Mammary epithelial cell (primary cell): ENCODE measurements around the gene ERG28.

ENCODE experiments used
- CTCF ChIP-seq, 2 donors: IDR thresholded peaks in 1 of 2; conservative IDR thresholded peaks in 1 of 2; 2 replicates each; pipeline ENCODE4 v1.5.1; 2011 to 2012; ENCODE audit warnings: inconsistent platforms in 2 of 2, low read length in 2 of 2, mild to moderate bottlenecking in 2 of 2, control low read depth in 1 of 2, low read depth in 1 of 2; ENCODE audit not compliant: insufficient read depth in 1 of 2; ENCODE audit errors: extremely low read depth in 1 of 2
- EZH2 ChIP-seq: IDR thresholded peaks from 2 replicates; pipeline ENCODE4 v1.6.1; 2012; ENCODE audit warnings: low read length, inconsistent platforms, borderline replicate concordance

GRCh38 chr14:75703467-75703866 lies 42.8 kb upstream of the ERG28 start:
- no peak for TF ChIP-seq CTCF (conservative IDR thresholded peaks at IDR 0.05 in 1 of 2, IDR thresholded peaks at IDR 0.05 in 1 of 2; ENCODE audit: extremely low read depth in 1 of 2, insufficient read depth in 1 of 2, low read depth in 1 of 2, low read length in 2 of 2)
- TF ChIP-seq EZH2 = no peak
